Measurements from ENCODE around the gene ZNF132.
A peak's percentile ranks its signal among the peaks of the same experiment; 100 is the strongest.
"Not testable (repeated sequence)": the region's sequence is repeated elsewhere in the genome, so short reads cannot be mapped to it uniquely, and the experiment has no call there.

Gene ZNF132

DNA sequence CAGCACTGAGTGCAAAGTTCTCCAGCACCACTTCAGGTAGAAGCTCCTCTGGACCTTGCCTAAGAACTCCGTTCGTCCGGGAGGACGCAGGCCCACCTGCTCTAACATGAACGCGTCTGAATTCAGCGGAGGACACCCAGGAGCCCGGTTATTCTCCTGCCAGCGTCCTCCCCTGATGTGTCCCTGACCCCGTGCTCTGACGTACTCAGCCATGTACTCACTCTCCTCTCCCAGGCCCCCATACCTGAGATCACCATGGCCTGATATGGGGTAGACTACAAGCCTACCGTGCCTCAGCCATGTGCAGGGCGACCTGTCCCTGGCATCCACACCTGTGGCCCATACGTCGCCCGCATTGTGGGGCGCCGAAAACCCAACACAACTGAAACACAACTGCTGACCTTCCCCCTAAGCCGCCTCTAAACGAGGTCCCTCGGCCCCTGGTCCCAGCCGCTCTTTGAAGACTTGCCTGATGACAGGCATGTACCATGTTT, 32.2 kb downstream of the ZNF132 start:
- no peak for DNase-seq (ENCODE audit: low read depth, low spot score)

DNA sequence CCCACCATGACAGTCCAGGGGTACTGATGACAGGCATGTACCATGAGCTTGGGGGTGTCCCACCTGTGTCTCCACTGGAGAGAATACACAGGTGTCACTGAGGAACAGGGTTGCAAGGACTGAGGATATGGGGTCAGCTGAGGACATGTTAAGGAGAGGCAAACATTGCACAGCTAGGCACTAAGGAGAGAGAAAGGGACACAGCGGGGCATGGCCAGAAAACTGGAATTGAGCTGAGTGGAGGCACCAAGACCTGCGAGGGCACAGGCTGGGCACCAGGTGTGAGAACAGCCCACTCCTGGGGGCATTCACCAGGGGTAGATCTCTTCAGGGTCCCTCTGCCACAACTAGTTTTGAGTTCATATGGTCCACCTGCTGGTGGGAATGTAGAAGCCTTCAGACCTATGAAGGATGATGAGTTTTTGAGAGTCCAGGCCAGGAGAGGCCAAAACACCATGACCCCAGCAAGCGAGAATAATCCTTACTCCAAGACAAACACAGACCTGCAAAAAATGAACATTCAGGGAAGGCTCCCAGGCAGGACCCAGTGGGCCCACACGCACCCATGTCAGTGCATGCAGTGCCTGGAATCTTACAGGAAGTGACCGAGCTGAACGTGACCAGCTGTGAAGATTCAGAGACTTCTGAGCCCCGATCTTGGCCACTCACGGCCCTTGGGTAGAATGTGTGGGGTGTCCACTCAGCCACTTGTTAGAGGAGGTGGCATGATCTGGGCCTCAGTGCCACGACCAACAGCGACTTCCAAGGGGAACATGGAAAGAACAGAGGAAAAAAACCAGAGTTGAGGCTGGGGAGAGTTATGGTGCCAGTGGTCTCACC, 32.9 kb downstream of the ZNF132 start:
- DNase-seq (ENCODE audit: low read depth, low spot score): no peak

DNA sequence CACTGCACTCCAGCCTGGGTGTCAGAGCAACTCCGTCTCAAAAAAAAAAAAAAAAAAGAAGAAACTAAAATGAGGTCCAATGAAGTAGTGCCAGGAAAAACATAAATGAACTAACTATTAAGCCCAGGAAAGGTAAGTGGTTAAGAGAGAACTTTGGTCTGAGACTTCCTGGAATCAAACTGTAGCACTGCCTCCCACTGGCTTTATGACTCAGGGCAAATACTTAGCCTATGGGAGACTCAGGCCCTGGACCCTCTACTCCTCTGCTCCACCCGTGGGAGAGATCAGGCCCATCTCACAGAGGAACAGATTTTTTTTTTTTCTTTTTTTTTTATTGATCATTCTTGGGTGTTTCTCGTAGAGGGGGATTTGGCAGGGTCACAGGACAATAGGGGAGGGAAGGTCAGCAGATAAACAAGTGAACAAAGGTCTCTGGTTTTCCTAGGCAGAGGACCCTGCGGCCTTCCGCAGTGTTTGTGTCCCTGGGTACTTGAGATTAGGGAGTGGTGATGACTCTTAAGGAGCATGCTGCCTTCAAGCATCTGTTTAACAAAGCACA, 36.0 kb downstream of the ZNF132 start:
- not testable (repeated sequence) for DNase-seq (ENCODE audit: low read depth, low spot score)

GRCh38 chr19:58401840-58402421, 38.0 kb downstream of the ZNF132 start:
- no peak for DNase-seq (ENCODE audit: low read depth, low spot score)

DNA sequence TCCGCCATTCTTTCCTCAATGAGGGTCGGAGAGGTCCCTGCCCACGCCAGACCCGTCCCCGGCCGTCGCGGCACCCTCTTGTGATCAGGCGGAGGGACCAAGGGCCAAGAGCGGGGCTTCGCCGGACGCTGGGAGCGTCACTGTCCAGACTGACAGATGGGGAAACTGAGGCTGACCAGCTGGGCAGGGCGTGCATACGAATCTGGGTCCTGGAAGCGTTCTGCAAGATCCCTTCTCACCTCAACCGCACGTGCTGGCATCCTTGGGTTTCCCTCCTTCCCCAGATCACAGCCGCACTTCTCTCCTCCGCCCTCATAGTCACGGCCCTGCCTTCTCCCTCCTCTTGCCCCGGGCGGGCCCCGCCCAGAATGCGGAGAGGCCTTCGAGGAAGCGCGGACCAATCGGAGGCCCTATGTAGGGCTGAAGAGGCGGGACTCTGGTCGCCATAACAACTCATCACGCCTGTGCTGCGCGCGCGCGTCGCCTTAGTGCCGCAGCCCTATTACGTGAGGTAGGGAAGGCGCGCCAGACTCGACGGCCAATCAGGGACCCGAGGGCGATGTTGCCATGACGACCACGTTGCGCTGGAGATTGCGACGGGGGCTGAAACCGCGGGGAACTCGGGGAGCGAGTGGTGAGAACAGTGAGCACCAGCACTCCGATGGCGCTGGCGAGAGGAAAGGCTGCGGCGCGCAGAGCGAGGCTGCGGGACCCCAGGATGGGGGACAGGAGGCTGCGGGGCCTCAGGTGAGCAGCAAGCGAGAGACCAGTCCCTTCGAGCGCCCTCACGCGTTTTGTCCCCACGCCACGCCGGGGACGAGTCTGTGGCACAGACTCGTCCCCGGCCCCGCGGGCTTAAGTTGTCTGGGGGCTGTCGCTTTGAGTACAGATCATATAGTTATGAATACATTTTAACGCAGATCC, 38.8 kb downstream of the ZNF132 start:
- DNase-seq (ENCODE audit: low read depth, low spot score): peak; percentile 99

- DNase-seq (ENCODE audit: low read depth, low spot score): no peak
Measured at GRCh38 chr19:58400316-58400915, 39.5 kb downstream of the ZNF132 start.

GRCh38 chr19:58399903-58400302, 40.0 kb downstream of the ZNF132 start:
- no peak for DNase-seq (ENCODE audit: low read depth, low spot score)

DNA sequence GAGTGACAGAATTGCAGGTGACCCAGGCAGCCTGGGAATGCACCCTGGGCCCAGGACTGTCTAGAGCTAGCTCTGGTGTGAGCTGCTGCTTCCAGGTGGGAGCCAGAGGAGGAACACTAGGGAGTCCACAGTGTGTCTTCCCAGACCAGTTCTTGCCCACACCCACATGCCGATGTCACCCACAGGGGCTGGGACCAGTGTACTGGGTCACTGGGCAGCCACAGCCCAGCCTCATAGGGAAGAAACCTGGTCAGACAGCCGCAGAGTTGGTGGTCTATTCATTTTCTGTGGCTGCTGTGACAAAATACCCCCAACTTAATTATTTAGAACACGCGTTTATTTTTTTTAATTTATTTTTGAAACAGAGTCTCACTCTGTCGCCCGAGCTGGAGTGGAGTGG, 41.4 kb downstream of the ZNF132 start:
- DNase-seq (ENCODE audit: low read depth, low spot score): no peak

- no peak for DNase-seq (ENCODE audit: low read depth, low spot score)
Measured at GRCh38 chr19:58398087-58398486, 41.9 kb downstream of the ZNF132 start.

DNA sequence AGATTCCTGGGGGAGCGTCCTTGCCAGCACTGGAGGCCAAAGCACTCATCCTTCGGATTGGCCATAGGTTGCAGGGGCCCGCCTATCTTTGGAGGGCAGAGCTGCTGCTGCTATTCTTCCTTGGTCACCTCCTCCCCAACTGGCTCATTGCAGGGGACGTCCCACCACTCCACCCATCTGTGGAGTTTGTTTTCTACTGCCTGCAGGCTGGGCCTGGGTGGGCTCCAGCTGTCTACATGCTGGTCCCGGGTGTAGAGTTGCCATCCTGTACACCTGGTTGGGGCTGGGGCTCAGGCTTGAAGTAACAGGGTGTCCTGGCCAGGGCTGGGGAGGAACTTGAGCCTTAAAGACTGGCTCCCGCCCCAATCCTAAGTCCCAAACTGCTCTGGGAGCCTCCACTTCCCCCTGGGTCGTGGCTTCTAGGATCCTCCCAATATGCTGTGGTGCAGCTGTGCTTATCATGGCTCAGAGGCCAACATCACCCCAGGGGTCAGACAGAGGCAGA, 42.4 kb downstream of the ZNF132 start:
- DNase-seq (ENCODE audit: low read depth, low spot score): no peak

- no peak for DNase-seq (ENCODE audit: low read depth, low spot score)
Measured at GRCh38 chr19:58396691-58397532, 43.0 kb downstream of the ZNF132 start.

- no peak for DNase-seq (ENCODE audit: low read depth, low spot score)
Measured at GRCh38 chr19:58395979-58396627, 43.9 kb downstream of the ZNF132 start.

DNA sequence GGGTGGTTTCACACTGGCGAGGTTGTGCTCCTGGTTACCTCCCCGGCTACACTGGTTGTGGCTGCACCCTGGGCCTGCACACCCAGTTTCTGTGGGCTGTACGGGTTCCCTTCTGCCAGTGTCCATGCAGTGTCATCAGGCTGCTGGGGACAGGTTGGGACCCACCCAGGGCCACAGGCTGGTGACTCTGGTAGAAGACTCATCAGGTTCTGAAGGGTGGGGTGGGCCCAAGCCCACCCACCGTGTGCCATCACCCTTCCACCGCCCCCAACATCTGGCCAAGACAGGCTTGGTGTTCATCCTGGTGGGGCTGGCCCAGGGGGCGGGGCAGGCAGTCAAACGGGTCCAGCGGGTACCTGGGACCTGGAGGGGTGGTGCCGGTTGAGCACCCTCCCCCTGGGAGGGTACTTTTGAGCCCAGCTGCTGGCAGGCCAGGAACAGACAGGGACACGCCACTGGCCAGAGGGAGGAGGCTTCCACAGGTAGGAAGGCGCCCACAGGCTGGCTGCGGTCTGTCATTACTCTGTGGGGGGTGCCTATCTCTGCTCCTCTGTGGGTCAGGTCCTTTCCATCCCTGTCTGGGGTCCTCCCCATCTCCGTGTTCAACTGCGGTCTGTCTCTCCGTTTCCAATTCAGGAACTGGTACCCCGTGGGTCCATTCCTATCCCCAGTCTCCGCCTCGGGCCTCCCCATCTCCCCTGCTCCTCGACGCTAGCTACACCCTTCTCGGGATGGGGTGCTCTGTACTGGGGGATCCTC, 44.6 kb downstream of the ZNF132 start, which contains the start of gene RNF225:
Gene RNF225, plus strand, starts transcription at position 437 of the 759 bp plus-strand sequence. CDS start 434 bp downstream, outside the sequence.
- DNase-seq (ENCODE audit: low read depth, low spot score): no peak

DNA sequence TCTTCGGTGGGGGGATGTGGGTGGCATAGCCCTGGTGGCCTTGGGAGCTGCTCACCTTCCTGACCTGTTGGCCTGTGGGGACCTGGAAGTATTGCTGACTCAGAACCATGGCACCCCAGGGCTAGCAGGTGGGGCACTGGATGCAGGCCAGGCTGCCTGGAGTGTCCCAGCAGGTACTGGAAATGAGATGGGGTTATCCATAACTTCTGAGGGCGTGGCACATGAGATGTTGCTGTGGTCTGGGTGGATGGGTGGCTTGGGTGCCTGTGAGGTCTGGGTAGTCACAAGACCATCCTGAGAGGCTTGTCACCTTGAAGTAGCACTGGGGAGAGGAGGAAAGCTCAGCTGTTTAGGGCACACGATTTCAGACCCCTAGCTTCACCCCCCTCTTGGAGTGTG, 45.1 kb downstream of the ZNF132 start:
- DNase-seq (ENCODE audit: low read depth, low spot score): no peak

DNA sequence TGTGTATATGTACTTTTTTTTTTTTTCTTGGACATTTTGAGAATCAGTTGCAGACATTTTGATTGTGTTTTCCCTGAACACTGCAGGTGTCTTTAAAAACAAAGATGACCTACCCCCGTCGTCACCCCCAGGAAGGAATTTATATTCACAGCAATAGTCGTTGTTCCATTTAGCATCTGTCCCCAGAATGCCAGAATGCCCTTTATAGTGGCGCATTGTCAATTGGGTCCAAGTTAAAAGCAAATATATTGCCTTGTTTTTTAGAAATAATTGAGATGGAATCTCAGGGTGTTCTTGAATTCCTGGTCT, 46.3 kb downstream of the ZNF132 start:
- no peak for DNase-seq (ENCODE audit: low read depth, low spot score)

- DNase-seq (ENCODE audit: low read depth, low spot score): no peak
Measured at GRCh38 chr19:58392945-58393724, 46.8 kb downstream of the ZNF132 start.

GRCh38 chr19:58388175-58388526, 51.8 kb downstream of the ZNF132 start:
- no peak for DNase-seq (ENCODE audit: low read depth, low spot score)

Data from activated CD4-positive, CD25-positive, alpha-beta regulatory T cell treated with anti-CD3 and anti-CD28 coated beads, Interleukin-2, amount 50 U/mL, for 16 hours (primary cell).